Activated T-helper 9 cell treated with anti-CD3 and anti-CD28 coated beads, Interleukin-2, amount 50 U/mL, for 16 hours (primary cell): ENCODE results near the gene OR2L2.
"Not testable (repeated sequence)": the region's sequence is repeated elsewhere in the genome, so short reads cannot be mapped to it uniquely, and the experiment has no call there.

Experiments
- DNase-seq: peaks from one replicate; pipeline ENCODE4 v3.0.0-alpha.2; 2020; ENCODE audit warnings: low read depth

The OR2L2 gene

GRCh38 chr1:248029770-248030169, at the start of gene OR2L2:
Gene OR2L2, plus strand, starts transcription at chr1:248030070. Its CDS starts 8,198 bp downstream, at chr1:248038268.
- DNase-seq, result no peak

GRCh38 chr1:247992986-247993385, 36.9 kb upstream of the OR2L2 start:
- no peak for DNase-seq

GRCh38 chr1:247998811-247999210, 31.1 kb upstream of the OR2L2 start:
- DNase-seq, result no peak

GRCh38 chr1:248000169-248000568, 29.7 kb upstream of the OR2L2 start:
- DNase-seq, result no peak

GRCh38 chr1:248007778-248008177, 22.1 kb upstream of the OR2L2 start:
- no peak for DNase-seq

- DNase-seq, result no peak
These were observed 20.2 kb upstream of the OR2L2 start for GRCh38 chr1:248009681-248010080.

GRCh38 chr1:248013229-248013710, 16.6 kb upstream of the OR2L2 start, which contains the start of gene OR2L5:
Gene OR2L5, plus strand, starts transcription at chr1:248013660. Its CDS starts 8,288 bp downstream, at chr1:248021948.
- no peak for DNase-seq

GRCh38 chr1:248015803-248016202, 14.1 kb upstream of the OR2L2 start:
- DNase-seq, result no peak

GRCh38 chr1:248045209-248045608, 15.3 kb downstream of the OR2L2 start:
- DNase-seq, result no peak

- DNase-seq, result no peak
These were observed 16.7 kb downstream of the OR2L2 start, which contains the start of gene OR2L3 for GRCh38 chr1:248046536-248046935. Gene OR2L3, plus strand, starts transcription at chr1:248046836. Its CDS starts 13,846 bp downstream, at chr1:248060682.

- DNase-seq, result no peak
These were observed 17.1 kb downstream of the OR2L2 start for GRCh38 chr1:248047008-248047407.

- DNase-seq, result no peak
These were observed 24.8 kb downstream of the OR2L2 start for GRCh38 chr1:248054671-248055070.

- DNase-seq, result no peak
These were observed 25.4 kb downstream of the OR2L2 start for GRCh38 chr1:248055261-248055660.

GRCh38 chr1:248065071-248065470, 35.2 kb downstream of the OR2L2 start:
- DNase-seq, result no peak

- DNase-seq, result no peak
These were observed 35.7 kb downstream of the OR2L2 start for GRCh38 chr1:248065604-248066003.

- DNase-seq, result not testable (repeated sequence)
These were observed 54.0 kb downstream of the OR2L2 start for GRCh38 chr1:248083864-248084263.
